RPMI7951 (cell line): ENCODE data around the gene HOXC6. TPM values are rescaled to one million over a fixed set of nuclear protein-coding genes. Genes with fewer than 3 reads are reported as not detected.
"Not testable (repeated sequence)": the region's sequence is repeated elsewhere in the genome, so short reads cannot be mapped to it uniquely, and the experiment has no call there.

Experiments
- DNase-seq: peaks from one replicate; pipeline ENCODE4 v3.0.0-alpha.2; 2012; ENCODE audit warnings: low read depth
- total RNA-seq: library from RNA; depleted of rRNA; stranded (reverse); fragments of >200 nt; shearing (Covaris generic); gene quantifications from 2 replicates; pipeline ENCODE4 v1.2.3, GENCODE V29; 2014; rRNA removed

Gene HOXC6
- total RNA-seq, 1 experiment from 2014 or later = 0.84 TPM

DNA sequence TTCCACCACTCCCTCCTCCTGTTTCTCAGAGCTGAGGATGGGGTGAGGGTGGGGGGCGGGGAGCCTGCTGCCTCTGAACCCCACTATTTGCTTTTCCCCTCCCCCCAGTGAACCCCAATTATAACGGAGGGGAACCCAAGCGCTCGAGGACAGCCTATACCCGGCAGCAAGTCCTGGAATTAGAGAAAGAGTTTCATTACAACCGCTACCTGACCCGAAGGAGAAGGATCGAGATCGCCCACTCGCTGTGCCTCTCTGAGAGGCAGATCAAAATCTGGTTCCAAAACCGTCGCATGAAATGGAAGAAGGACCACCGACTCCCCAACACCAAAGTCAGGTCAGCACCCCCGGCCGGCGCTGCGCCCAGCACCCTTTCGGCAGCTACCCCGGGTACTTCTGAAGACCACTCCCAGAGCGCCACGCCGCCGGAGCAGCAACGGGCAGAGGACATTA lies 26.5 kb downstream of the HOXC6 start:
- no peak for DNase-seq

DNA sequence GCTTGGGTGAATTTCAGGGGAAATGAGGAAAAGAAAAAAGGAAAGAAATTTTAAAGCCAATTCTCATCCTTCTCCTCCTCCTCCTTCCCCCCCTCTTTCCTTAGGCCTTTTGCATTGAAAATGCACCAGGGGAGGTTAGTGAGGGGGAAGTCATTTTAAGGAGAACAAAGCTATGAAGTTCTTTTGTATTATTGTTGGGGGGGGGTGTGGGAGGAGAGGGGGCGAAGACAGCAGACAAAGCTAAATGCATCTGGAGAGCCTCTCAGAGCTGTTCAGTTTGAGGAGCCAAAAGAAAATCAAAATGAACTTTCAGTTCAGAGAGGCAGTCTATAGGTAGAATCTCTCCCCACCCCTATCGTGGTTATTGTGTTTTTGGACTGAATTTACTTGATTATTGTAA lies 27.3 kb downstream of the HOXC6 start:
- DNase-seq = no peak

DNA sequence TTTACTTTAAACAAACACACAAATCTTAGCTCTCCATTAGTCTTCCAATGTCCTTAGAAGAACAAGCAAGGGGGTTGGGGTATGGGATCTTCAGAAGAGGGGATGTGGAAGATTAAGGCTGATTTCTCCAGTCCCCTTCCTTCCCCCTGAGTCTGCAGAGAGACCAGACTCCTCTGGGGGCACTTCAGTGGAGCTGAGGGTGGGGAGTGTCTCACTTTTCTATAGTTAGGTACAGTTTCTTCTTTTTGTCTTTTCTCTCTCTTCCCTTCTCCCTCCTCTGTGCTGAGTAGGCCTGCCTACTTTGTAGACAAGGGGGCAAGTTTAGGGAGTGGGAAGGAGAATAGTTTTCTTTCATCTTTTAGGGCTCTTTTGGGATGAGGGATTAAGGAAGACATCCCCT lies 27.9 kb downstream of the HOXC6 start:
- no peak for DNase-seq

DNA sequence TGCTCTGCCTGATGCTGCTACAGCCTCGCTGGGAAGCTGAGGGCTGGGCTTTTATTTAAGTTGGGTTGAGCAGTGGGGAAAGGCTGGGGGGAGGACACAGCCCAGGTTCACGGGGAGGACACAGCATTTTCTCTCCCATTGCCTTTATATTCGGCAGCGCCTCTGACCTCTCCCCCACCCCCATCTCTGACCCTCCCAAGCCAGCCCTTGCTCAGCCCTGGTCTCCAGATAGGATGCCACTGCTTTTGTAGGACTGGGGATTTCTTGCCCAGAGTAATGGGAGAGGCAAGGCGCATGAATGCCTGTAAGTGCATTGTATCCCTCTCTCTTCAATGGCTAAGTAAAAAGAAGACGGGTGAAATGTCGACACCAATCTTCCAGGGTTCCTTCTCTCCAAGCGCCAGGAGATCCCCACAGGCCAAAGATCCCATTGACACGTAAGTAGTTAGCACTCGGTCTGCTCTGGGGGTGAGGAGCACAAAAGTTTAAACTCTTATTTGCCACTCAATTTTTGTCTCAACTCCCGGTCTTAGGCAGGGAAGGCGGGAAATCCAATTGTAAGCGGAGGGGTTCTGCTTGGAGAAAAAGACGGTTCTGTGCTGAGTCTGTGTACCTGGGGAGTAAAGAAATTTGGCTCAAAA lies 30.0 kb downstream of the HOXC6 start:
- DNase-seq = no peak

DNA sequence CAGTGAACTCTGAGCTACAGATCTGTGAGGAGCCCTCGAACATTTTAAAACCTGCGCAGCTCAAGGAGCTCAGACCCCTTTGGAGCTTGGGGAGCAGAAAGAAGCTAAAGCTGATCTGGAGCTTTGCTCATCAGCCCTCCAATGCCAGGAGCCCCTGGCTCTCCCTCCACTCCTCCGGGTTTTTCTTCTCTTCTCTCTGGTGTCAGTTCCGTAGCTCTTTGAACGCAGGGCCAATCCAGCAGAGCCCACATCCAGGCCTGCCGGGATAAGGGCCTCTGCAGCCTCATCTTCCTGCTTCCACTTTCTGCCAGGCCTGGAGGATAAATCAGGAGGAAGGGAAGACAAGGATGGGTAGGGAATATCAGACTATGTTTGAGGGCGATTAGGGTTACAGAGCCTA lies 31.4 kb downstream of the HOXC6 start:
- DNase-seq = no peak

DNA sequence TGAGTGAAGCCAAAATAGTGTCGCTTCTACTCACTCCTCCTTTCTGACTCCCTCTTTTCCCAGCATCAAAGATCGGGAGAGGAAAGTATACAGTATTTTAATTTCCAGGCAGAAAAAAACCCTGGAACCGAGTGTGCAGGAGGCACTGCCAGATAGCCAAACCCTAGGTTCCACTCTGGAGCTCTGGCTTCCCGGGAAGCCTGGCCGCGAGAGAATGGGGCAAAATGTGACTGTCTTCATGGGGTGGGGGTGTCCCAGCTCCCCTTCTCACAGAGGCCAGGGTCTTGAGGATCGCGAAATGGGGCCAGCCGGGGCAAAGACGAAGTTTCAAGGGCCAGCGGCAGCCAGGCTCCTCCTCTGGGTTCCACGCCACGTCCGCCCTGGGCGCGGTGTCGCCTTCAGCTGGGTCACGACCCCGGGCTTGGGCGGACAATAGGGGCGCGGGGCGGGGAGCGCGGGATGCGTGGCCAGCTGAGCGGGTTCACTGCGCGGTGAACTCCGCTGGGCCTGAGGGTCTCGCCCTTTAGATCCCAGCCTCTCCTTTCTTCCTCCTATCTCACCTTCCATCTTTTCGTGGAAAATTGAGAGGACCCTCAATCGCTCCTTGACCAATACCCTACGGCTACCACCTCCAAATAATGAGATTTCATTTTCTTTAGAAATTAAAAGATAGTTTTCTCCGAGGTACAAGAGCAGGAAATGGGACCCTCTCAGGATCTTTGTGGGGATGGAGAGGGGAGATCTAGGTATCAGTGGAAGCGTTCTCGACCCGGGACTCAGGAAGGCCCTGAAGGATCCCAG lies 32.1 kb downstream of the HOXC6 start:
- no peak for DNase-seq

DNA sequence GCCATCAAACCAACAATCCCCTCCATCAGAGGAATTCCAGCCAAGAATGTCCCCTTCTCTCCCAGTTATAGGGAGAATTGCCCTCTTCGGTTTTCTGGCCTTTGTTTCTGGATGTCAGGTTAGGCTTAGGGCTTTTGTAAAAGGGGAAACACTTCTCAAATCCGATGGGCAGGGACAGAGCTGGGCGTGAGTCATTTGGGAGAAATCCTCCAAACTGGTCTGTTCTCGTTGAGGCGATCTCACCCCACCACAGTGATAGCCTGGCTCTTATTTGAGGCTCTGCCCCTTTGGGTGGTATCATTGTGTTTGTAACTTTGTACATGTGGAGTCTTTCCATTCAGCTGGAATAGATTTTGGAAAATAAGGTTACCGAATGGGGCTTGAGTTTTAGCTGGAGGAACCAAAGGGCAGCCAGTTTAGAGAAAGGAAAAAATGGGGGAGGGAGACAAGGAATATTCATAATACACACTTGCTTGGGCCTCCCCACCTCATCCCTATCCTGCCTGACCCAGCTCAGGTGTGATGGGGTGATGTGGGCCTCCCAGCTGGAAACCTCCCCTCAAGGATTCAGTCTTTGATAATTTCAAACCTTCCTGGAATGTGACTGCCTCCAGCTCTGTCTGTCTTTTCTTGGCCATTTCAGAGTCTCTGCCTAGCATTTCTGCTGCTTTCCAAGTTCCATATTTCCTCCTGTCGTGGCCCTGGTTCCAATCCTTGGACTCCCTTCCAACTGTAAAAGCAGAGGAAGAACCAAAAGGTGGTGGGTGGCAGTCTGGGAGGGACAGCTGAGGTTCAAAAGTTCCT lies 32.9 kb downstream of the HOXC6 start:
- no peak for DNase-seq

DNA sequence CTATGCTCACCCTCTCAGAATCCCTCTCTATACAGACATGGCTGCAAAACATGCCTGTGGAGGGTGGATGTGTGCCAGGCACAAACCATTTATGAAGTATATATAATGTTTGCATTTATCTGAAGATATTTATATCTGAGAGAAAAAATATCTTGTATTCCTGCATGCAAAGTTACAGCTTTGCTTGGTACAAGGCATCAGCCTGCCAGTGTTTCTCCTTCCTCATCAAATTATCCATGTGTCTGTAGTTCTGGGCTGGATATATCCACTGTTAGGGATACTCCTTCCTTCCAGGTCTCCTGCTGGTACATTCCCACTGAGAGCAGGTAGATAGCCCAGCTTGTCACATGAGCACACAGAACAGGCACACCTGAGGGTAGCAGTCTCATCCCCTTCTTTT lies 37.4 kb downstream of the HOXC6 start:
- no peak for DNase-seq

DNA sequence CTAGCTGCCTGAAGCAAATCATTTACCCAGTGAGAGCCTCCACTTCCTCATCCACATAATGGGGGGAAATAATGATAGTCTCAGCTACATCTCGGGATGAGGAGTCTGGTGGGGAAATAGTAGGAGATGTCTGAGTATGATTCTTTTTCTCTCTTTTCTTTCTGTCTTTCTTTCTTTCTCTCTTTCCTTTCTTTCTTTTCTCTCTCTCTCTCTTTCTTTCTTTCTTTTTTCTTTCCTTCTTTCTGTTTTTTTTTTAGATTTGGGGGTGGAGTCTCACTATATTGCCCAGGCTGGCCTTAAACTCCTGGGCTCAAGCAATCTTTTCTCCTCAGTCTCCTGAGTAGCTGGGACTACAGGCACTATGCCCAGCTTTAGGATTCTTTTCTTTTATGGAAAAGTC lies 38.2 kb downstream of the HOXC6 start:
- no peak for DNase-seq

DNA sequence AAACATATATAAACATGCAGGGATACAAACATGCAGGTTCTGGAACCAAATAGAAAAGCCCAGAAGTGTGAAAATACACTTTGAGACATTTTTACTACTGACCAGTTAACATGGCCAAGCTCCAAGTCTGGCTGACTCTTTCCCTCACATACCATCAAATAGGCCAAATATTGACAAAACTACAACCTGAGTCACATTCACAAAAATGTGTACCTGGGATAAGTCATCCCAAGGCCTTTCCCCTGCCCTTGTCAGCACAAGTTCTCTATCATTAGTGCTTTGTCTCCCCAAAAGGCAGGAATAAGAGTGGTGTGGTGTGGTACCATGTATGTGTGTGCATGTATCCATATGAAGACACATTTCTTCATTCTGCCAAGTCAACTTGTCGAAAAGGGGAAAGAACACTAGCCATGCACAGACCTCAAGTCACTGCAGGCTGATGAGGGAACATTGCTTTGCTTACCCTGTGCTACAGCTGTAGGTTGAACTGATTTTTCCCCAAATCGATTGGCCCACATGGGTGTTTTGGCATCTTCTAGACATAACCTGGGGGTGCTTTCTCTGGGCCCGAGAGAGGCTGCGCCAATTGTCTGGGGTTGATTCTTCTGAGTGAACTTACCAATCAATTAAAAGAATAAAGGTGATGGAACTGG lies 40.3 kb downstream of the HOXC6 start:
- no peak for DNase-seq

DNA sequence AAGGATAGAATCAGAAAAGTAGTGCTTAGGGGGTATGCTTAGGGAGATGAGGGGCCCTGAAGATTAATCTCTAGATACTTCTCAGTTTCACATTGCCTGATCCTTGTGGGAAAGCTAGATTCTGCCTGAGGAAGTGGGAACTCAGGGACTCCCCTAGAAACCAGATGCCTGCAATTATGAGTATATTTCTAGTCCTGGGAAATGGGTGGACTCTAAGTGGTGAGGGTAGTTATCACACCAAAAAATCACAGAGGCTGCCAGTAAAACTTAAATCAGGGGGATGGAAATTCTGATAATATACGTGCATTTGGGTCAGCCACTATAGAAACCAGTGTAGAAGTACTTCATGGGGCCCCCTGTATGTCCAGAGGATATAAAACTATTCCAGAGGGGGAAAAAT lies 43.7 kb downstream of the HOXC6 start:
- DNase-seq = no peak

DNA sequence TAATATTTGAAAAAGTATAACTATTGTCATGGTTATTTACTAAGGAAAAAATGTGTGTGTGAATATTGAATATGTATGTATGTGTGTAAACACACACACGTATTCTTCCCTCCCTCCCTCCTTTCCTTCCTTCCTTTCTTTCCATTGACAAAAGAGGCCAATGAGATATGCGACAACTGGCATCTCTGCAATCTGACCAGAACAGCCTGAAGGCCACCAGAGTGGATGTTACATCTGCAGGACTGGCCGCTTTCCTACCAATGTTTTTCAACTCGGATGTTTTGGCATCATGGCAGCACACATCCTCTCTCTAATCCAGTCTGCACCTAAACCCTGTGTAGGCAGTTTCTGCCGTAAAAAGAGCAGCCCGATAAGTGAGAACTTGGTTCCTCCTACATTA lies 46.1 kb downstream of the HOXC6 start:
- DNase-seq = no peak

DNA sequence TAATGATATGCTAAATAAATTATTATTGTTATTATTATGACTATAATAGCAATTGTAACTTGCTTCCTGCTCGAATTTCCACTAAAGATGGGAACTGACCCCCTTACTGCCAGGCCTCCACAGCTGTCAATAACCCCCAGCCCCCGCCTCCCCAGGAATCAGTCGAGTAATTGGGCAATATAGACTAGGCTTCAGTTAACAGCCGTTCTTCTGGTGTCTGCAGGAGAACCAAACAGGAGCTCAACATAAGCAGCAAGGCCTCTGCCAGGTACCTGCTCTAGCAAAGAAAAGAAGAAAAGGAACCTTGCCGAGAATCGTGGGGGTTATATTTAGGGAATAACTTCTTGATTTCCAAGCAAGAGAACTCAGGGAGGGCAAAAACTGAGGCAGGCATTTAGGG lies 47.2 kb downstream of the HOXC6 start:
- DNase-seq = no peak

DNA sequence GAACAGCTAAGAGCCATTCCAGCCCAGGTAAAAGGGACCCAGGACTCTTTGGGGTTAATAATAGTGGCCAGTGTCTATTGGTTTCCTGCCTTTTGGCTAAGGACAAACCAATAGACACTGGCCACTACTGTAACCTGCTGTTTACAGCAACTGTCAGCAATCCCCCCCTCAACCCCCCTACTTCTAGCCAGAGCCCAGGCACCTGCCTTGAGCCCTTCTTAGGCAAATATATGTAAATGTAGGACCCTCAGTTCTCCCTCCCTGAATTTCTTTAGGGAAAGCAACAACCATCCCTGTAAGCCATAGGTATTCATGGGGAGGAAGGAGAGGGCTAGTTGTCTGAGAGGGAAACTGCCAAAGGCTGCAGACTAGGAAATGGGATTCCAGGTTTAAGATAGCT lies 47.7 kb downstream of the HOXC6 start:
- no peak for DNase-seq

DNA sequence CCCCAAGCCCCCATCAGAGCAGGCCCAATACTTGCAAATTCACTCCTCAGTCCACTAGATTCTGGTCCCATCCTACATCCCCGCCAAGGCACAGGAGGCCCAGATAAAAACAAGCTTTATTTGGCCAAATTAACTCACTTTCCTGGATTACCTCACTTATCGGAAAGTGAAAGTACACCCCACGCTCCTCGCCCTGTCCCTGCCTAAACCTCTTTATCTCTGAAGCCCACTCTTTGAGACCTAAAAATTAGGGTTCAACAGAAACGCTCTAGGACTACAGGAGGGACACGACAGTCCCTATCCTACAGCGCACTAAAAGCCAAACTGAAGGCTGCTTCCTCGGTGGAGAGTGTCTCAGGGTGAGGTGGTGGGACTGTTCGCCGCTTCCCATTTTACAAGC lies 49.6 kb downstream of the HOXC6 start:
- DNase-seq = not testable (repeated sequence)

DNA sequence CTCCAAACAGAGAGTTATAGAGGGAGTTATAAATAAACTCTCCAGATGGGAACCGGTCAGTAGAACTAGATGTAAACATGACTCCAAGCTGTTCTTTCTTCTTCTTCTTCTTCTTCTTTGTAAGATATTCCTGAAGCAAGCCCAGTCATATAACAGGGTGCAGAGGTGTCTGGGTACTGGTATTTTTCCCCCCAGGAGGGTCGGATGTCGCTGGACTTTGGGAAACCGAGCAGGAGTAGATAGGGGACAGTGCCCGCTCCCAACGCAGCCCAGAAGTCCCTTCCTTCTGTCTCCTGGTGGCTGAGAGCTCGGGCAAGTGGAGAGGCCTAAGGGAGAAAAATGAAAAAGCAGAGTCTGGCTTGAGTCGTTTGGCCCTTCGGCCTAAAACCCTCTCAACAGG lies 50.9 kb downstream of the HOXC6 start:
- DNase-seq = not testable (repeated sequence)

Other genes starting within 250 kb of the HOXC6 start
- 0.48 and 0.78 TPM in 2 replicates for gene HOXC13, start 89.6 kb upstream of the HOXC6 start, total RNA-seq
- not detected in 2 replicates for gene HOXC12, start 73.5 kb upstream of the HOXC6 start, total RNA-seq
- 0.10 and 0.36 TPM in 2 replicates for gene HOXC11, start 55.3 kb upstream of the HOXC6 start, total RNA-seq
- gene HOTAIR, start 53.5 kb upstream of the HOXC6 start, total RNA-seq = not detected in 2 replicates
- 4.0 and 5.1 TPM in 2 replicates for gene HOXC10, start 43.3 kb upstream of the HOXC6 start, total RNA-seq
- 4.3 and 5.9 TPM in 2 replicates for gene HOXC9, start 28.3 kb upstream of the HOXC6 start, total RNA-seq
- gene HOXC8, start 19.5 kb upstream of the HOXC6 start, total RNA-seq = 0.88 and 1.8 TPM in 2 replicates
- 0.78 and 2.0 TPM in 2 replicates for gene HOXC5, start 4.6 kb downstream of the HOXC6 start, total RNA-seq
- gene HOXC4, start 25.4 kb downstream of the HOXC6 start, total RNA-seq = 2.5 and 4.7 TPM in 2 replicates
- gene SMUG1, start 160.5 kb downstream of the HOXC6 start, total RNA-seq = 44.7 and 68.8 TPM in 2 replicates